H9 (cell line): Measurements from ENCODE around the gene CDH18. TPM values are rescaled to one million over a fixed set of nuclear protein-coding genes. Genes with fewer than 3 reads are reported as not detected.

Source experiments
- DNase-seq: peaks from one replicate; pipeline ENCODE4 v3.0.0-alpha.2; 2017
- H2AFZ ChIP-seq: one replicate; pipeline ENCODE4 v1.6.1; 2013; ENCODE audit warnings: mild to moderate bottlenecking, low read length, control low read depth, moderate library complexity
- H2AK5ac ChIP-seq: 2 replicates; pipeline ENCODE4 v1.6.1; 2013; ENCODE audit warnings: low read length, control low read depth, mixed read lengths; ENCODE audit not compliant: insufficient read length
- H2BK120ac ChIP-seq: one replicate; pipeline ENCODE4 v1.6.1; 2013; ENCODE audit warnings: low read depth, mild to moderate bottlenecking, low read length, control low read depth, inconsistent platforms; ENCODE audit not compliant: poor library complexity, severe bottlenecking
- H2BK12ac ChIP-seq: 2 replicates; pipeline ENCODE4 v1.6.1; 2013; ENCODE audit warnings: low read length, control low read depth, mixed read lengths, low read depth; ENCODE audit not compliant: insufficient read length
- H2BK15ac ChIP-seq: 2 replicates; pipeline ENCODE4 v1.6.1; 2013; ENCODE audit warnings: low read depth, low read length, control low read depth
- H2BK20ac ChIP-seq: one replicate; pipeline ENCODE4 v1.6.1; 2013; ENCODE audit warnings: low read depth, mild to moderate bottlenecking, low read length, control low read depth, inconsistent platforms; ENCODE audit not compliant: poor library complexity, severe bottlenecking
- H2BK5ac ChIP-seq: 2 replicates; pipeline ENCODE4 v1.6.1; 2013; ENCODE audit warnings: low read length, control low read depth, mixed read lengths; ENCODE audit not compliant: insufficient read length
- H3K14ac ChIP-seq: 2 replicates; pipeline ENCODE4 v1.6.1; 2013; ENCODE audit warnings: low read length, control low read depth; ENCODE audit not compliant: insufficient read depth
- H3K18ac ChIP-seq: 2 replicates; pipeline ENCODE4 v1.6.1; 2013; ENCODE audit warnings: low read depth, mild to moderate bottlenecking, mixed read lengths, low read length, control low read depth; ENCODE audit not compliant: insufficient read length
- H3K23ac ChIP-seq: 2 replicates; pipeline ENCODE4 v1.6.1; 2013; ENCODE audit warnings: low read length, control low read depth, mixed read lengths, low read depth; ENCODE audit not compliant: insufficient read length
- H3K23me2 ChIP-seq: 2 replicates; pipeline ENCODE4 v1.6.1; 2013; ENCODE audit warnings: low read depth, mild to moderate bottlenecking, mixed read lengths, low read length, control low read depth; ENCODE audit not compliant: insufficient read length, poor library complexity, severe bottlenecking
- H3K27ac ChIP-seq: 2 replicates; pipeline ENCODE4 v1.5.1; 2013; ENCODE audit warnings: low read length, control low read depth, mixed read lengths, low read depth; ENCODE audit not compliant: insufficient read length
- H3K27me3 ChIP-seq: 2 replicates; pipeline ENCODE4 v1.6.1; 2013; ENCODE audit warnings: low read length, control low read depth, inconsistent platforms; ENCODE audit not compliant: insufficient read depth
- H3K4ac ChIP-seq: 2 replicates; pipeline ENCODE4 v1.6.1; 2013; ENCODE audit warnings: low read depth, mild to moderate bottlenecking, control low read depth, inconsistent platforms, low read length, moderate library complexity
- H3K4me1 ChIP-seq: 2 replicates; pipeline ENCODE4 v1.6.1; 2013; ENCODE audit warnings: low read length, control low read depth, inconsistent platforms; ENCODE audit not compliant: insufficient read depth
- H3K4me2 ChIP-seq: 2 replicates; pipeline ENCODE4 v1.6.1; 2013; ENCODE audit warnings: low read length, control low read depth, mixed read lengths; ENCODE audit not compliant: insufficient read length, insufficient read depth
- H3K56ac ChIP-seq: 2 replicates; pipeline ENCODE4 v1.6.1; 2013; ENCODE audit warnings: low read depth, mild to moderate bottlenecking, mixed read lengths, low read length, control low read depth; ENCODE audit not compliant: insufficient read length
- H3K79me1 ChIP-seq: 2 replicates; pipeline ENCODE4 v1.6.1; 2013; ENCODE audit warnings: low read depth, mild to moderate bottlenecking, moderate library complexity, low read length, control low read depth, inconsistent platforms; ENCODE audit not compliant: insufficient read depth, poor library complexity, severe bottlenecking
- H3K79me2 ChIP-seq: 2 replicates; pipeline ENCODE4 v1.6.1; 2013; ENCODE audit warnings: low read length, control low read depth, inconsistent platforms; ENCODE audit not compliant: insufficient read depth
- H3K9ac ChIP-seq: 2 replicates; pipeline ENCODE4 v1.6.1; 2013; ENCODE audit warnings: low read length, control low read depth, mixed read lengths; ENCODE audit not compliant: insufficient read length; ENCODE audit errors: extremely low read depth
- H3K9me3 ChIP-seq: one replicate; pipeline ENCODE4 v1.6.1; 2013; ENCODE audit warnings: low read depth, low read length, inconsistent platforms; ENCODE audit not compliant: control insufficient read depth
- H3T11ph ChIP-seq: one replicate; pipeline ENCODE4 v1.6.1; 2013; ENCODE audit warnings: mild to moderate bottlenecking, low read length, control low read depth, inconsistent platforms
- H4K20me1 ChIP-seq: one replicate; pipeline ENCODE4 v1.6.1; 2013; ENCODE audit not compliant: control insufficient read depth, insufficient read length, insufficient read depth
- H4K5ac ChIP-seq: 2 replicates; pipeline ENCODE4 v1.6.1; 2013; ENCODE audit warnings: low read depth, mild to moderate bottlenecking, mixed read lengths, low read length, control low read depth; ENCODE audit not compliant: insufficient read length
- H4K8ac ChIP-seq: replicated peaks from 2 replicates; pipeline ENCODE4 v1.6.1; 2013; ENCODE audit warnings: low read length, control low read depth, mixed read lengths, low read depth; ENCODE audit not compliant: insufficient read length
- H4K91ac ChIP-seq: 2 replicates; pipeline ENCODE4 v1.6.1; 2013; ENCODE audit warnings: low read depth, mild to moderate bottlenecking, moderate library complexity, mixed read lengths, low read length, control low read depth; ENCODE audit not compliant: insufficient read length
- H3K27ac Mint-ChIP-seq, 3 experiments: 2 replicates in 2 of 3; 3 replicates in 1 of 3; pipeline ENCODE4 v1.8.0; 2020 to 2021; ENCODE audit warnings: mixed read lengths in 3 of 3, mild to moderate bottlenecking in 1 of 3, moderate library complexity in 1 of 3
- H3K27me3 Mint-ChIP-seq: 2 replicates; pipeline ENCODE4 v1.8.0; 2021; ENCODE audit warnings: low read depth, mild to moderate bottlenecking, moderate library complexity, mixed read lengths
- H3K36me3 Mint-ChIP-seq, 3 experiments: 2 replicates in 2 of 3; 3 replicates in 1 of 3; pipeline ENCODE4 v1.8.0; 2020 to 2021; ENCODE audit warnings: low read depth in 3 of 3, mixed read lengths in 3 of 3; ENCODE audit not compliant: insufficient read depth in 1 of 3
- H3K4me1 Mint-ChIP-seq, 2 experiments: 2 replicates each; pipeline ENCODE4 v1.8.0; 2020; ENCODE audit warnings: mixed read lengths in 2 of 2
- H3K4me3 Mint-ChIP-seq, 2 experiments: 2 replicates in 1 of 2; 3 replicates in 1 of 2; pipeline ENCODE4 v1.8.0; 2020 to 2021; ENCODE audit warnings: mild to moderate bottlenecking in 2 of 2, mixed read lengths in 2 of 2, moderate library complexity in 1 of 2
- H3K9me3 Mint-ChIP-seq, 2 experiments: 2 replicates in 1 of 2; 3 replicates in 1 of 2; pipeline ENCODE4 v1.8.0; 2020; ENCODE audit warnings: mild to moderate bottlenecking in 2 of 2, mixed read lengths in 2 of 2, moderate library complexity in 1 of 2
- WGBS: extraction: QIAGEN DNeasy Blood & Tissue Kit; methylation state at CpG from one replicate; pipeline ENCODE4 v1.1.7; 2013; ENCODE audit warnings: missing lambda C conversion rate, low lambda C conversion rate, mixed read lengths; ENCODE audit not compliant: insufficient read length; ENCODE audit errors: extremely low coverage; 5-methylcytosine and 5-hydroxymethylcytosine counted together
- total RNA-seq: library from RNA; stranded (reverse); gene quantifications from 2 replicates; pipeline ENCODE4 v1.2.1, GENCODE V29; 2021
- TF ChIP-seq, protein P1 (sequence below): fragments of 200-600 bp; sonication (generic); conservative IDR thresholded peaks from 3 replicates; pipeline ENCODE4 v1.8.0; 2021; ENCODE audit warnings: antibody characterized with exemption, mild to moderate bottlenecking

CDH18 gene
- total RNA-seq, 1 experiment from 2014 or later = not detected

DNA sequence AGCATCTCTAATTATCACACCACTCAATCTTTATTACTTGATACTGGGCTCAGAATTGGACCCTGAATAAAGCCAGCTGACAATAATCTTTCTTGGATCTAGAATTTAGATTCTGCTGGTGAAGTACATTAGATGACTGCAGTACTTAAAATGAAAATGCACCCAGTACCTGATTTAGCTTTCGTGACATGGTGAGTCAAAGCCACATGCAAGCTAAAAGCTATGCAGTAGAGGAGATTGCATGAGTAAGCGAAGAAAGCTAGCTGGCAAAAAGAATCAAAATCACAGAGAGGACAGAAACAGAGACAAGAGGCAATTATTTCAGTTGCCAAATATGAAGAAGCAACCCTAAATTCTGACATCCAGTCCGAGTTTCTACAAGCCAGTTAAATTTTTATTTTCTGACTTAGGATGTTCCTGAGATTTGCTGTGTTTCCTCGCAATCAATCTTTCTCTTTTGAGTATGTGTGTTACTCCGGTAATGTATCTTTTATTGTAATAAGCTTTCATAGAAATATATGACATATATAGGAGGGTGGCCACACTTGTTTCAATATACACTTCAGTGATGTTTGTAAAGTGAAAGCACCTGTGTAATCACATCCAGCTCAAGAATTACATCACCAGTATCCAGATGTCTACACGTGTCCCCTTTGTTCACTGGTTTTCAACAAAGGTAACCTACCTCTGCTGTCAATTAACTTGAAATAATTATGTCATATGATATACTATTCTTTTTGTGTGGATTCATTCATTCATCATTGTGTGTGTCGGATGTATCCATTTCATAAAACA is 101.7 kb downstream of the CDH18 start:
- H3K56ac ChIP-seq = no peak overlapping the region
- H3T11ph ChIP-seq = no peak overlapping the region
- no peaks in the 10 kb centered on the region for H3K36me3 Mint-ChIP-seq
- H3K79me2 ChIP-seq = no peaks in the 10 kb centered on the region
- H4K20me1 ChIP-seq = no peaks in the 10 kb centered on the region
- no peak overlapping the region for H2BK12ac ChIP-seq
- H3K4me2 ChIP-seq = no peak overlapping the region
- no peaks in the 10 kb centered on the region for H3K9me3 Mint-ChIP-seq
- DNase-seq = no peak
- H3K27me3 Mint-ChIP-seq = 0 out of 2 replicates have a peak, but pooled peaks cover 2% of the 10 kb centered on the region
- no peak overlapping the region for H3K27ac ChIP-seq
- H3K23me2 ChIP-seq = no peaks in the 10 kb centered on the region
- H3K9ac ChIP-seq = no peak overlapping the region
- no peak overlapping the region for H2AK5ac ChIP-seq
- H3K79me1 ChIP-seq = no peaks in the 10 kb centered on the region
- H2BK15ac ChIP-seq = no peak overlapping the region
- H3K18ac ChIP-seq = no peak overlapping the region
- H2AFZ ChIP-seq = no peak overlapping the region
- no peak overlapping the region for H2BK20ac ChIP-seq
- no peak overlapping the region for H2BK5ac ChIP-seq
- H4K91ac ChIP-seq = no peak overlapping the region
- H3K27me3 ChIP-seq = no peaks in the 10 kb centered on the region; the same call in 1 of the 2 replicates
- no peak overlapping the region for H4K5ac ChIP-seq
- H3K4me1 ChIP-seq = no peaks in the 10 kb centered on the region; the same call in 1 of the 2 replicates
- H3K4me3 Mint-ChIP-seq = no peak overlapping the region
- TF ChIP-seq, protein P1, sequence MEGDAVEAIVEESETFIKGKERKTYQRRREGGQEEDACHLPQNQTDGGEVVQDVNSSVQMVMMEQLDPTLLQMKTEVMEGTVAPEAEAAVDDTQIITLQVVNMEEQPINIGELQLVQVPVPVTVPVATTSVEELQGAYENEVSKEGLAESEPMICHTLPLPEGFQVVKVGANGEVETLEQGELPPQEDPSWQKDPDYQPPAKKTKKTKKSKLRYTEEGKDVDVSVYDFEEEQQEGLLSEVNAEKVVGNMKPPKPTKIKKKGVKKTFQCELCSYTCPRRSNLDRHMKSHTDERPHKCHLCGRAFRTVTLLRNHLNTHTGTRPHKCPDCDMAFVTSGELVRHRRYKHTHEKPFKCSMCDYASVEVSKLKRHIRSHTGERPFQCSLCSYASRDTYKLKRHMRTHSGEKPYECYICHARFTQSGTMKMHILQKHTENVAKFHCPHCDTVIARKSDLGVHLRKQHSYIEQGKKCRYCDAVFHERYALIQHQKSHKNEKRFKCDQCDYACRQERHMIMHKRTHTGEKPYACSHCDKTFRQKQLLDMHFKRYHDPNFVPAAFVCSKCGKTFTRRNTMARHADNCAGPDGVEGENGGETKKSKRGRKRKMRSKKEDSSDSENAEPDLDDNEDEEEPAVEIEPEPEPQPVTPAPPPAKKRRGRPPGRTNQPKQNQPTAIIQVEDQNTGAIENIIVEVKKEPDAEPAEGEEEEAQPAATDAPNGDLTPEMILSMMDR = no peak
- WGBS = no CpG with 5 or more reads among the region's 7 CpGs
- no peak overlapping the region; a peak in 1 of 7 replicates for H3K27ac Mint-ChIP-seq
- H2BK120ac ChIP-seq = no peak overlapping the region
- no peak overlapping the region for H4K8ac ChIP-seq
- H3K9me3 ChIP-seq = no peaks in the 10 kb centered on the region
- peaks cover 20 to 24% of the 10 kb centered on the region in 2 experiments for H3K4me1 Mint-ChIP-seq
- no peak overlapping the region for H3K23ac ChIP-seq
- H3K14ac ChIP-seq = no peak overlapping the region
- H3K4ac ChIP-seq = no peak overlapping the region
